ENCODE results near the gene KCNAB2.

GRCh38 chr1:6143395-6143794, 97.7 kb downstream of the KCNAB2 start:
- no peak for TF ChIP-seq EP300 (IDR thresholded peaks at IDR 0.05; ENCODE audit: borderline replicate concordance in 1 of 2, low read depth in 1 of 2, low read length in 1 of 2)
- TF ChIP-seq USF2 (IDR thresholded peaks at IDR 0.05; ENCODE audit: borderline replicate concordance, low read depth, low read length): no peak
- TF ChIP-seq POLR2AphosphoS5 (IDR thresholded peaks at IDR 0.05; ENCODE audit: low read depth, low read length): no peak
- no peak for TF ChIP-seq YY1 (IDR thresholded peaks at IDR 0.05; ENCODE audit: low read depth)
- no peak for TF ChIP-seq NFIC (IDR thresholded peaks at IDR 0.05; ENCODE audit: borderline replicate concordance)
- no peak for TF ChIP-seq TCF12 (IDR thresholded peaks at IDR 0.05)
- TF ChIP-seq CTCF (IDR thresholded peaks at IDR 0.05): no peak
- no peak for TF ChIP-seq REST (IDR thresholded peaks at IDR 0.05; ENCODE audit: low read depth, low read length)
- TF ChIP-seq FOXM1 (IDR thresholded peaks at IDR 0.05; ENCODE audit: low read depth): no peak
